IMR-90 (cell line): Measurements from ENCODE around the gene CALR. TPM values are rescaled to one million over a fixed set of nuclear protein-coding genes. Genes with fewer than 3 reads are reported as not detected.

ENCODE experiments used
- ATAC-seq: fragments of 200-7000 bp; cut with Tn5 transposase; 2 replicates; pipeline ENCODE4 v1.9.1; 2020; ENCODE audit warnings: low read depth, mild to moderate bottlenecking, moderate library complexity
- BruUV-seq: library from RNA; stranded (reverse); fragments of 400-500 nt; replicated peaks from 2 replicates; lab custom pipeline; 2021; lab: Mats Ljungman, UMichigan
- CTCF ChIA-PET: fragments of 300-600 bp; formaldehyde crosslinking; extraction: SDS; loops from one replicate; lab custom pipeline; 2021; ENCODE audit warnings: antibody characterized with exemption; lab: Yijun Ruan, JAX
- POLR2A ChIA-PET: fragments of 300-600 bp; sonication (Branson Sonifier 250); formaldehyde crosslinking; loops from one replicate; lab custom pipeline; 2022; ENCODE audit warnings: antibody characterized with exemption; ENCODE audit not compliant: unreplicated experiment; lab: Charles Lee
- DNase-seq: peaks from one replicate; pipeline ENCODE4 v3.0.0; 2013
- H2AFZ ChIP-seq: replicated peaks from 2 replicates; pipeline ENCODE3; 2013; ENCODE audit warnings: low read length, mild to moderate bottlenecking; ENCODE audit not compliant: poor library complexity
- H2AK5ac ChIP-seq: 2 replicates; pipeline ENCODE4 v1.6.1; 2013; ENCODE audit warnings: low read depth, low read length, inconsistent platforms
- H2AK9ac ChIP-seq: replicated peaks from 2 replicates; pipeline ENCODE3; 2013; ENCODE audit warnings: mild to moderate bottlenecking, low read depth, low read length, moderate library complexity; ENCODE audit not compliant: poor library complexity
- H2BK120ac ChIP-seq: 2 replicates; pipeline ENCODE4 v1.6.1; 2013; ENCODE audit warnings: low read depth, low read length, inconsistent platforms
- H2BK15ac ChIP-seq: 3 replicates; pipeline ENCODE4 v1.6.1; 2013; ENCODE audit warnings: low read depth, low read length, inconsistent platforms
- H2BK20ac ChIP-seq: 2 replicates; pipeline ENCODE4 v1.6.1; 2013; ENCODE audit warnings: low read depth, mild to moderate bottlenecking, inconsistent platforms, low read length, moderate library complexity
- H2BK5ac ChIP-seq: 2 replicates; pipeline ENCODE4 v1.6.1; 2013; ENCODE audit warnings: mild to moderate bottlenecking, low read depth, low read length, inconsistent platforms; ENCODE audit not compliant: poor library complexity, severe bottlenecking
- H3K14ac ChIP-seq: replicated peaks from 2 replicates; pipeline ENCODE4 v1.6.1; 2013; ENCODE audit warnings: low read depth, low read length, inconsistent platforms
- H3K18ac ChIP-seq: 2 replicates; pipeline ENCODE4 v1.6.1; 2013; ENCODE audit warnings: low read depth, low read length, control low read depth
- H3K23ac ChIP-seq: 2 replicates; pipeline ENCODE4 v1.6.1; 2013; ENCODE audit warnings: low read depth, low read length, inconsistent platforms
- H3K27ac ChIP-seq: 2 replicates; pipeline ENCODE4 v1.5.1; 2013; ENCODE audit warnings: mild to moderate bottlenecking, control low read depth, low read length; ENCODE audit not compliant: insufficient read depth
- H3K27me3 ChIP-seq: 2 replicates; pipeline ENCODE4 v1.6.1; 2013; ENCODE audit warnings: low read length; ENCODE audit not compliant: control insufficient read depth, insufficient read depth
- H3K36me3 ChIP-seq: 2 replicates; pipeline ENCODE4 v1.6.1; 2013; ENCODE audit warnings: low read length, mixed read lengths; ENCODE audit not compliant: control insufficient read depth, insufficient read depth
- H3K4ac ChIP-seq: 2 replicates; pipeline ENCODE4 v1.6.1; 2013; ENCODE audit warnings: low read depth, low read length, inconsistent platforms
- H3K4me1 ChIP-seq: 2 replicates; pipeline ENCODE4 v1.6.1; 2013; ENCODE audit warnings: low read length, mixed read lengths; ENCODE audit not compliant: control insufficient read depth, insufficient read depth
- H3K4me2 ChIP-seq: 2 replicates; pipeline ENCODE4 v1.6.1; 2013; ENCODE audit warnings: low read depth, mild to moderate bottlenecking, control low read depth, low read length, moderate library complexity
- H3K4me3 ChIP-seq: 2 replicates; pipeline ENCODE4 v1.5.1; 2013; ENCODE audit warnings: low read depth, mild to moderate bottlenecking, control low read depth, low read length, moderate library complexity; ENCODE audit not compliant: insufficient read depth
- H3K56ac ChIP-seq: 2 replicates; pipeline ENCODE4 v1.6.1; 2013; ENCODE audit warnings: low read length, inconsistent platforms; ENCODE audit not compliant: insufficient read depth; ENCODE audit errors: extremely low read depth
- H3K79me1 ChIP-seq, 2 experiments: 2 replicates each; pipeline ENCODE4 v1.6.1; 2013; ENCODE audit warnings: low read length in 2 of 2, inconsistent platforms in 1 of 2, low read depth in 1 of 2
- H3K9ac ChIP-seq: 2 replicates; pipeline ENCODE4 v1.6.1; 2013; ENCODE audit warnings: low read depth, low read length, control low read depth
- H3K9me1 ChIP-seq: 2 replicates; pipeline ENCODE4 v1.6.1; 2013; ENCODE audit warnings: low read length, inconsistent platforms; ENCODE audit not compliant: insufficient read depth
- H3K9me3 ChIP-seq: 2 replicates; pipeline ENCODE4 v1.6.1; 2013; ENCODE audit warnings: low read length; ENCODE audit not compliant: control insufficient read depth, insufficient read depth
- H4K20me1 ChIP-seq: 2 replicates; pipeline ENCODE4 v1.6.1; 2013; ENCODE audit warnings: low read length, inconsistent platforms; ENCODE audit not compliant: insufficient read depth
- H4K5ac ChIP-seq: 2 replicates; pipeline ENCODE4 v1.6.1; 2013; ENCODE audit warnings: mild to moderate bottlenecking, low read depth, low read length, control low read depth
- H4K8ac ChIP-seq, 2 experiments: 2 replicates each; pipeline ENCODE4 v1.6.1; 2013; ENCODE audit warnings: low read depth in 2 of 2, low read length in 2 of 2, control low read depth in 1 of 2, inconsistent platforms in 1 of 2
- H4K91ac ChIP-seq: 2 replicates; pipeline ENCODE4 v1.6.1; 2013; ENCODE audit warnings: low read depth, low read length, inconsistent platforms; ENCODE audit not compliant: insufficient read depth
- CEBPB ChIP-seq: IDR thresholded peaks from 2 replicates; pipeline ENCODE4 v1.6.1; 2012; ENCODE audit warnings: low read depth, low read length, improper control_type of control experiment
- CHD1 ChIP-seq: IDR thresholded peaks from 2 replicates; pipeline ENCODE4 v1.6.1; 2012; ENCODE audit warnings: low read depth, low read length, improper control_type of control experiment
- FOS ChIP-seq: fragments of 150-350 bp; IDR thresholded peaks from 2 replicates; pipeline ENCODE4 v1.6.1; 2016; ENCODE audit warnings: low read depth, low read length
- MAFK ChIP-seq: IDR thresholded peaks from 2 replicates; pipeline ENCODE4 v1.6.1; 2012; ENCODE audit warnings: low read depth, low read length, improper control_type of control experiment
- POLR2A ChIP-seq: IDR thresholded peaks from 2 replicates; pipeline ENCODE4 v1.6.1; 2012; ENCODE audit warnings: mild to moderate bottlenecking, low read depth, low read length
- RFX5 ChIP-seq: IDR thresholded peaks from 2 replicates; pipeline ENCODE4 v1.8.0; 2012; ENCODE audit warnings: low read depth, mild to moderate bottlenecking, low read length, moderate library complexity
- WGBS, 2 experiments: methylation state at CpG; one replicate each; pipeline versions ENCODE4 v1.1.5 to v1.1.7; 2013; ENCODE audit warnings: missing lambda C conversion rate in 2 of 2; ENCODE audit not compliant: insufficient read length in 1 of 2; ENCODE audit errors: extremely low coverage in 2 of 2; 5-methylcytosine and 5-hydroxymethylcytosine counted together
- dilution Hi-C: fragments of 300-500 bp; cut with HindIII; formaldehyde crosslinking; loops from one replicate; pipeline ENCODE4 v1.14.3; 2018; ENCODE audit warnings: low sequenced_read_pairs; ENCODE audit not compliant: unreplicated experiment
- in situ Hi-C: fragments of 300-500 bp; cut with MboI; formaldehyde crosslinking; loops from 3 replicates; pipeline ENCODE4 v1.14.3; 2019; ENCODE audit warnings: low sequenced_read_pairs, inconsistent platforms, mixed read lengths
- intact Hi-C: fragments of 100-400 bp; cut with micrococcal nuclease; formaldehyde crosslinking; loops from 2 replicates; pipeline ENCODE4 v1.10.0; 2022
- polyA plus RNA-seq, 3 experiments: library from polyadenylated mRNA; depleted of rRNA; stranded (reverse); fragments of >200 nt; gene quantifications; 2 replicates each; pipeline ENCODE4 v1.2.3, GENCODE V29; 2012; ENCODE audit warnings: low replicate concordance in 1 of 3
- total RNA-seq: library from RNA; depleted of rRNA; stranded (reverse); fragments of >200 nt; gene quantifications from 2 replicates; pipeline ENCODE4 v1.2.3, GENCODE V29; 2012
- TF ChIP-seq, protein P1 (sequence below): fragments of 150-350 bp; IDR thresholded peaks from 2 replicates; pipeline ENCODE4 v1.6.1; 2016; ENCODE audit warnings: low read depth, mild to moderate bottlenecking, low read length, moderate library complexity, borderline replicate concordance

CALR gene
- total and polyA plus RNA-seq, 2 of the 4 experiments (the other 2 are of a cell fraction): 1,932 to 3,358 TPM

DNA sequence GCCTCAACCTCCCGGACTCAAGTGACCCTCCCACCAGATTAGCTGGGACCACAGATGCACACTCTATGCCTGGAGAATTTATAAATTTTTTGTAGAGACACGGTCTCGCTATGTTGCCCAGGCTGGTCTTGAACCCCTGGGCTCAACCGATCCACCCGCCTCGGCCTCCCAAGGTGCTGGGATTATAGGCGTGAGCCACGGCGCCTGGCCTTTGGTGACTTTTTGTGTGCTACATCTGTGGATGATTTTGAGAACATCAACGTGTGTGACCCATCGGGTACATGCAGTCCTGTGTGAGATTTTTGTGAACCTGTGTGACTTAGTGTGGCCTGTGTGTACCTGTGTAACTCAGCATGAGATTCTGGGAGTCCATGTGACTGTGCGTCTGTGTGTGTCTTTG, 48.3 kb downstream of the CALR start:
- H3K23ac ChIP-seq: no peak overlapping the region
- no peak overlapping the region for H3K27ac ChIP-seq
- H3K79me1 ChIP-seq: no peaks in the 10 kb centered on the region; a peak in 1 of 4 replicates
- WGBS, 2 experiments: 98% methylated on average over 8 of the region's 12 CpGs; no CpG with 5 or more reads in 1 of the 2 experiments
- no peak overlapping the region for H3K9ac ChIP-seq
- peak overlapping the region; percentile 65 for H2AK9ac ChIP-seq
- in situ Hi-C loops: loop anchor here (25.0 kb wide), 1 partner anchor 751 kb away; a partner anchor contains a TSS
- H3K36me3 ChIP-seq: no peaks in the 10 kb centered on the region
- no peak overlapping the region for H2BK15ac ChIP-seq
- H2AK5ac ChIP-seq: peak overlapping the region; percentile 16; the same call in 1 of the 2 replicates
- no peak overlapping the region for H2BK120ac ChIP-seq
- H3K4ac ChIP-seq: no peak overlapping the region
- no peak overlapping the region for H3K56ac ChIP-seq
- no peaks in the 10 kb centered on the region for H4K20me1 ChIP-seq
- H4K5ac ChIP-seq: no peak overlapping the region
- no peak for DNase-seq
- no TSS peak for BruUV-seq
- H3K14ac ChIP-seq: no peak overlapping the region
- TF ChIP-seq RFX5: no peak
- TF ChIP-seq CHD1: no peak
- TF ChIP-seq, protein P1, sequence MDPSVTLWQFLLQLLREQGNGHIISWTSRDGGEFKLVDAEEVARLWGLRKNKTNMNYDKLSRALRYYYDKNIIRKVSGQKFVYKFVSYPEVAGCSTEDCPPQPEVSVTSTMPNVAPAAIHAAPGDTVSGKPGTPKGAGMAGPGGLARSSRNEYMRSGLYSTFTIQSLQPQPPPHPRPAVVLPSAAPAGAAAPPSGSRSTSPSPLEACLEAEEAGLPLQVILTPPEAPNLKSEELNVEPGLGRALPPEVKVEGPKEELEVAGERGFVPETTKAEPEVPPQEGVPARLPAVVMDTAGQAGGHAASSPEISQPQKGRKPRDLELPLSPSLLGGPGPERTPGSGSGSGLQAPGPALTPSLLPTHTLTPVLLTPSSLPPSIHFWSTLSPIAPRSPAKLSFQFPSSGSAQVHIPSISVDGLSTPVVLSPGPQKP: no peak
- TF ChIP-seq POLR2A: no peak
- no peak for TF ChIP-seq MAFK
- no peak for TF ChIP-seq FOS
- no peak for TF ChIP-seq CEBPB
- H4K8ac ChIP-seq: no peak overlapping the region
- intact Hi-C loops: loop anchor here (5.0 kb wide), 1 partner anchor 46 kb away; no protein-coding TSS in a partner anchor
- POLR2A ChIA-PET: no interaction called here
- no peak overlapping the region for H2BK20ac ChIP-seq
- H2BK5ac ChIP-seq: no peak overlapping the region
- no peak overlapping the region for H4K91ac ChIP-seq
- no peak overlapping the region for H3K4me2 ChIP-seq
- H3K18ac ChIP-seq: no peak overlapping the region
- no peak overlapping the region for H3K4me3 ChIP-seq
- H2AFZ ChIP-seq: no peak overlapping the region
- no peak for ATAC-seq
- no peaks in the 10 kb centered on the region for H3K27me3 ChIP-seq
- dilution Hi-C loops: no loop called here
- H3K4me1 ChIP-seq: peaks cover 3% of the 10 kb centered on the region; the same call in 1 of the 2 replicates
- H3K9me1 ChIP-seq: 0 out of 2 replicates have a peak, but pooled peaks cover 4% of the 10 kb centered on the region
- H3K9me3 ChIP-seq: no peaks in the 10 kb centered on the region
- CTCF ChIA-PET: no interaction called here
